ENCODE results near the gene CDCA5.

DNA sequence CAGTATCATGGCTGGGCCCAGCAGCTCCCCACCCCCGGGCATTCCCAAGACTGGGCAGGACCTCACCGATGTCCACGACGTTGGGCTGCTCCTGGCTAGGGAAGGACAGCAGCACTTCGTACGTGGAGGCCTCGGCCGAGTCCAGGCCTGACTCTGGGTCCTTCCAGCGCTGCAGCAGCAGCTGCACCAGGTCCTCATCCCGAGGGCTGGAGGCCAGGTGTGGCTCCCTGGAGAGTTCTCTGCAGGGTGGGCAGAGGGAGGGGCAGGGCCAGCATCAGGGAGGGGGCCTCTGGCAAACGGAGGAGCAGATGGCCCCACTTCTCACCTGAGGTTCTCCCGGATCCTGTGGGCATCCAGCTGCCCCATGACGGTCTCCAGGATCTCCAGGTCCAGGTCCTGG lies 25.8 kb downstream of the CDCA5 start:
- TF ChIP-seq CHD4 (IDR thresholded peaks at IDR 0.05; ENCODE audit: borderline replicate concordance) (no peak), ZFP36 (IDR thresholded peaks at IDR 0.05; ENCODE audit: borderline replicate concordance, partially characterized antibody) (no peak), SMC3 (IDR thresholded peaks at IDR 0.05) (no peak), POLR2AphosphoS2 (conservative IDR thresholded peaks at IDR 0.05; ENCODE audit: low read length) (no peak), POLR2A (IDR thresholded peaks at IDR 0.05; ENCODE audit: low read length) (no peak)
- TF ChIP-seq, protein P1, sequence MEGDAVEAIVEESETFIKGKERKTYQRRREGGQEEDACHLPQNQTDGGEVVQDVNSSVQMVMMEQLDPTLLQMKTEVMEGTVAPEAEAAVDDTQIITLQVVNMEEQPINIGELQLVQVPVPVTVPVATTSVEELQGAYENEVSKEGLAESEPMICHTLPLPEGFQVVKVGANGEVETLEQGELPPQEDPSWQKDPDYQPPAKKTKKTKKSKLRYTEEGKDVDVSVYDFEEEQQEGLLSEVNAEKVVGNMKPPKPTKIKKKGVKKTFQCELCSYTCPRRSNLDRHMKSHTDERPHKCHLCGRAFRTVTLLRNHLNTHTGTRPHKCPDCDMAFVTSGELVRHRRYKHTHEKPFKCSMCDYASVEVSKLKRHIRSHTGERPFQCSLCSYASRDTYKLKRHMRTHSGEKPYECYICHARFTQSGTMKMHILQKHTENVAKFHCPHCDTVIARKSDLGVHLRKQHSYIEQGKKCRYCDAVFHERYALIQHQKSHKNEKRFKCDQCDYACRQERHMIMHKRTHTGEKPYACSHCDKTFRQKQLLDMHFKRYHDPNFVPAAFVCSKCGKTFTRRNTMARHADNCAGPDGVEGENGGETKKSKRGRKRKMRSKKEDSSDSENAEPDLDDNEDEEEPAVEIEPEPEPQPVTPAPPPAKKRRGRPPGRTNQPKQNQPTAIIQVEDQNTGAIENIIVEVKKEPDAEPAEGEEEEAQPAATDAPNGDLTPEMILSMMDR (IDR thresholded peaks at IDR 0.05): no peak
